Keratinocyte (primary cell): Measurements from ENCODE around the gene SMARCD2. TPM values are rescaled to one million over a fixed set of nuclear protein-coding genes. Genes with fewer than 3 reads are reported as not detected.
A peak's percentile ranks its signal among the peaks of the same experiment; 100 is the strongest.

Experiments used
- DNase-seq: peaks from one replicate; pipeline ENCODE4 v3.0.0-alpha.2; 2011; ENCODE audit warnings: low read depth, missing footprints, low spot score
- FAIRE-seq: peaks from 2 replicates; lab custom pipeline; 2011; peaks lifted over from hg19 to GRCh38; lab: Jason Lieb, UNC
- H2AFZ ChIP-seq: 2 replicates; pipeline ENCODE4 v1.6.0; 2012; ENCODE audit warnings: low read length, control low read depth, inconsistent platforms; ENCODE audit not compliant: control insufficient read depth
- H3K27ac ChIP-seq: 2 replicates; pipeline ENCODE4 v1.5.1; 2011; ENCODE audit warnings: low read length; ENCODE audit not compliant: control insufficient read depth, insufficient read depth
- H3K27me3 ChIP-seq: 3 replicates; pipeline ENCODE4 v1.6.0; 2011; ENCODE audit warnings: low read length; ENCODE audit not compliant: control insufficient read depth, insufficient read depth; ENCODE audit errors: extremely low read depth
- H3K36me3 ChIP-seq, 2 experiments: 2 replicates in 1 of 2; 3 replicates in 1 of 2; pipeline ENCODE4 v1.5.1; 2011; ENCODE audit warnings: low read length in 2 of 2, mild to moderate bottlenecking in 1 of 2; ENCODE audit not compliant: control insufficient read depth in 2 of 2, insufficient read depth in 2 of 2; ENCODE audit errors: extremely low read depth in 1 of 2
- H3K4me1 ChIP-seq: 3 replicates; pipeline ENCODE4 v1.5.1; 2011; ENCODE audit warnings: low read length; ENCODE audit not compliant: control insufficient read depth, insufficient read depth; ENCODE audit errors: extremely low read depth
- H3K4me2 ChIP-seq: 3 replicates; pipeline ENCODE4 v1.6.0; 2011; ENCODE audit warnings: low read depth, low read length; ENCODE audit not compliant: control insufficient read depth, insufficient read depth; ENCODE audit errors: extremely low read depth
- H3K4me3 ChIP-seq, 3 experiments: fragments of 200-600 bp in 1 of 3; sonication (generic) in 1 of 3; 2 replicates in 2 of 3; 3 replicates in 1 of 3; pipeline ENCODE4 v1.5.1; 2011 to 2016; ENCODE audit warnings: low read length in 3 of 3, mild to moderate bottlenecking in 3 of 3, control low read depth in 2 of 3, inconsistent platforms in 1 of 3, low read depth in 1 of 3, mixed read lengths in 1 of 3, mixed run types in 1 of 3, moderate library complexity in 1 of 3; ENCODE audit not compliant: control insufficient read depth in 2 of 3, insufficient read depth in 2 of 3; ENCODE audit errors: extremely low read depth in 1 of 3
- H3K79me2 ChIP-seq: 2 replicates; pipeline ENCODE4 v1.6.0; 2012; ENCODE audit warnings: low read length; ENCODE audit not compliant: control insufficient read depth, insufficient read depth
- H3K9ac ChIP-seq: 3 replicates; pipeline ENCODE4 v1.6.0; 2011; ENCODE audit warnings: low read length; ENCODE audit not compliant: control insufficient read depth, insufficient read depth; ENCODE audit errors: extremely low read depth
- H3K9me1 ChIP-seq: 3 replicates; pipeline ENCODE4 v1.6.0; 2011; ENCODE audit warnings: low read length; ENCODE audit not compliant: control insufficient read depth, insufficient read depth; ENCODE audit errors: extremely low read depth
- H3K9me3 ChIP-seq: 2 replicates; pipeline ENCODE4 v1.5.1; 2012; ENCODE audit warnings: low read depth, low read length; ENCODE audit not compliant: control insufficient read depth
- H4K20me1 ChIP-seq: 3 replicates; pipeline ENCODE4 v1.6.0; 2011; ENCODE audit warnings: low read length; ENCODE audit not compliant: control insufficient read depth, insufficient read depth; ENCODE audit errors: extremely low read depth
- CTCF ChIP-seq, 3 experiments: IDR thresholded peaks in 1 of 3; conservative IDR thresholded peaks in 1 of 3; optimal IDR thresholded peaks in 1 of 3; 2 replicates in 2 of 3; 3 replicates in 1 of 3; pipeline versions ENCODE3 to v1.5.1; 2011; ENCODE audit warnings: low read length in 3 of 3, mild to moderate bottlenecking in 3 of 3, moderate library complexity in 2 of 3, control low read depth in 1 of 3, inconsistent platforms in 1 of 3; ENCODE audit not compliant: insufficient read depth in 2 of 3; ENCODE audit errors: extremely low read depth in 1 of 3
- EZH2 ChIP-seq: IDR thresholded peaks from one replicate; pipeline ENCODE4 v1.6.1; 2012; ENCODE audit warnings: inconsistent platforms, mild to moderate bottlenecking, low read length, moderate library complexity
- dilution Hi-C: fragments of 300-500 bp; cut with MboI; formaldehyde crosslinking; loops from one replicate; pipeline ENCODE4 v1.7.0; 2020; ENCODE audit warnings: low sequenced_read_pairs; ENCODE audit not compliant: extremely low pct_ligation_motif_present
- polyA plus RNA-seq, 5 experiments: library from polyadenylated mRNA; depleted of rRNA in 3 of 5; stranded (reverse) in 3 of 5; stranded (forward) in 1 of 5; unstranded in 1 of 5; fragments of >200 nt; gene quantifications; 1 replicate in 1 of 5; 2 replicates in 3 of 5; 3 replicates in 1 of 5; pipeline versions ENCODE4 v1.2.1 to v1.2.3, GENCODE V29; 2011 to 2012; ENCODE audit warnings: missing spikeins in 2 of 5, low read depth in 1 of 5, low replicate concordance in 1 of 5

SMARCD2 gene
- polyA plus RNA-seq, 1 donor (not counting 4 experiments of a cell fraction or from before 2014, with no cell fraction given), result 86.3 TPM

DNA sequence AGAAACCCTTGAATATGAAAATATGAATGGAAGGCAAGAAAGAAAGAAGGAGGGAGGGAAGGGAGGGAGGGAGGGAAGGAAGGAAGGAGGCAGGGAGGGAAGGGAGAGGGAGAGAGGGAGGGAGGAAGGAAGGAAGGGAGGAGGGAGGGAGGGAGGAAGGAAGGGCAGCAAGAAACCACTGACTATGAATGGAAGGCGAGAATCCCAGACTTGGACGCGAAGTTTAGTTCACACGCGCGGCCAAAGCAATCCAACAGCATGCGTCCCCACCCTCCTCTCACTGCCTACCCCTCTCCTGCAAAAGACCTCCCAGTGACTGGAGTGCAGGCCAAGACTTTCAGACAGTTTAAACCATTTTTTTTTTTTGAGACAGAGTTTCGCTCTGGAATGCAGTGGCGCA, 7.9 kb upstream of the SMARCD2 start:
- dilution Hi-C loops, result no loop called here
- FAIRE-seq (no peak), DNase-seq (no peak)
- Histone ChIP-seq H4K20me1 (no peaks in the 10 kb centered on the region), H3K9ac (no peak overlapping the region), H3K4me1 (no peaks in the 10 kb centered on the region), H3K4me2 (no peak overlapping the region), H3K4me3 (no peak overlapping the region), H2AFZ (no peak overlapping the region), H3K27me3 (peaks cover 9% of the 10 kb centered on the region), H3K36me3 (no peaks in the 10 kb centered on the region), H3K27ac (no peak overlapping the region), H3K79me2 (no peaks in the 10 kb centered on the region), H3K9me3 (no peaks in the 10 kb centered on the region), H3K9me1 (no peaks in the 10 kb centered on the region)
- no peak for TF ChIP-seq CTCF (optimal IDR thresholded peaks at IDR 0.05 in 1 of 3, IDR thresholded peaks at IDR 0.05 in 1 of 3, conservative IDR thresholded peaks at IDR 0.05 in 1 of 3; ENCODE audit: extremely low read depth in 1 of 3, insufficient read depth in 2 of 3, low read length in 3 of 3)
- TF ChIP-seq EZH2, result no peak

GRCh38 chr17:63848834-63849689, 6.6 kb upstream of the SMARCD2 start:
- no peaks in the 10 kb centered on the region for H3K9me1 ChIP-seq
- FAIRE-seq, result no peak
- no peaks in the 10 kb centered on the region for H3K9me3 ChIP-seq
- H4K20me1 ChIP-seq, result no peaks in the 10 kb centered on the region
- H3K27me3 ChIP-seq, result peaks cover 9% of the 10 kb centered on the region
- H3K9ac ChIP-seq, result peak overlapping the region; percentile 72
- no peaks in the 10 kb centered on the region for H3K36me3 ChIP-seq
- H2AFZ ChIP-seq, result peak overlapping the region; percentile 99
- peak overlapping the region in 2 of 3 experiments; percentile 51 to 66 for H3K4me3 ChIP-seq
- dilution Hi-C loops, result no loop called here
- no peaks in the 10 kb centered on the region for H3K79me2 ChIP-seq
- H3K27ac ChIP-seq, result peak overlapping the region; percentile 54
- H3K4me2 ChIP-seq, result peak overlapping the region; percentile 82
- H3K4me1 ChIP-seq, result no peaks in the 10 kb centered on the region
- peak; percentile 48 for DNase-seq
- peak; percentile 60 to 80 (median 76) for TF ChIP-seq CTCF (optimal IDR thresholded peaks at IDR 0.05 in 1 of 3, IDR thresholded peaks at IDR 0.05 in 1 of 3, conservative IDR thresholded peaks at IDR 0.05 in 1 of 3; ENCODE audit: extremely low read depth in 1 of 3, insufficient read depth in 2 of 3, low read length in 3 of 3)
- TF ChIP-seq EZH2, result no peak
